ENCODE data around the gene SLC39A13. TPM values are rescaled to one million over a fixed set of nuclear protein-coding genes. Genes with fewer than 3 reads are reported as not detected.

The SLC39A13 gene
- total and polyA plus RNA-seq, 2 donors from 2014 or later: 80.6 to 93.2 TPM

DNA sequence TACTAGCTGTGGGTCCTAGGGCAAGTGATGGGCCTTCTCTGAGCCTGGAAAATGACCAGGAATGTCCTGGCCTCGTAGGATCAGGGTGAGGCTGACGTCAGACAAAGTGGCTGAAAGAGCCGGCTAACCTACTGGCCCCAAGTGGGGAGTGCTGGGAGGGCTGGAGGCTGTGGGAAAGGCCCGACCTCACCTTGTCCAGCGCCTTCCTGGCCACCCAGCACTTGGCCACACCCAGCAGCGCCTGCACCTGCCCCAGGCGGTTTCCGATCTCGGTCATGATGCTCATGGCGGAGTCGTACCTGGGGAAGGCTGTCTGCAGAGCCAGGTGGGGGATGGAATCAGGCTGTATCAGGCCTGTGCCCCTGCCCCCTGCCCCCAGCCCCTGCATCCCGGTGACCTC lies 33.0 kb downstream of the SLC39A13 start:
- Histone ChIP-seq H3K36me3 (ENCODE audit: control insufficient read depth in 2 of 3, insufficient read depth in 3 of 3, low read length in 3 of 3) (no peaks in the 10 kb centered on the region), H3K27ac (ENCODE audit: low read depth in 2 of 2, low read length in 2 of 2) (no peak overlapping the region), H3K4me1 (ENCODE audit: control insufficient read depth in 2 of 3, insufficient read depth in 2 of 3, low read depth in 1 of 3, low read length in 3 of 3) (no peaks in the 10 kb centered on the region), H3K9me3 (ENCODE audit: control insufficient read depth in 2 of 3, insufficient read depth in 1 of 3, low read length in 3 of 3) (no peaks in the 10 kb centered on the region), H3K27me3 (ENCODE audit: control insufficient read depth, insufficient read depth, low read length) (no peaks in the 10 kb centered on the region), H3K4me3 (ENCODE audit: low read length in 3 of 3) (no peak overlapping the region), H3K9ac (ENCODE audit: low read length in 3 of 3) (no peak overlapping the region)
- TF ChIP-seq, protein P1, sequence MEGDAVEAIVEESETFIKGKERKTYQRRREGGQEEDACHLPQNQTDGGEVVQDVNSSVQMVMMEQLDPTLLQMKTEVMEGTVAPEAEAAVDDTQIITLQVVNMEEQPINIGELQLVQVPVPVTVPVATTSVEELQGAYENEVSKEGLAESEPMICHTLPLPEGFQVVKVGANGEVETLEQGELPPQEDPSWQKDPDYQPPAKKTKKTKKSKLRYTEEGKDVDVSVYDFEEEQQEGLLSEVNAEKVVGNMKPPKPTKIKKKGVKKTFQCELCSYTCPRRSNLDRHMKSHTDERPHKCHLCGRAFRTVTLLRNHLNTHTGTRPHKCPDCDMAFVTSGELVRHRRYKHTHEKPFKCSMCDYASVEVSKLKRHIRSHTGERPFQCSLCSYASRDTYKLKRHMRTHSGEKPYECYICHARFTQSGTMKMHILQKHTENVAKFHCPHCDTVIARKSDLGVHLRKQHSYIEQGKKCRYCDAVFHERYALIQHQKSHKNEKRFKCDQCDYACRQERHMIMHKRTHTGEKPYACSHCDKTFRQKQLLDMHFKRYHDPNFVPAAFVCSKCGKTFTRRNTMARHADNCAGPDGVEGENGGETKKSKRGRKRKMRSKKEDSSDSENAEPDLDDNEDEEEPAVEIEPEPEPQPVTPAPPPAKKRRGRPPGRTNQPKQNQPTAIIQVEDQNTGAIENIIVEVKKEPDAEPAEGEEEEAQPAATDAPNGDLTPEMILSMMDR (IDR thresholded peaks at IDR 0.05; ENCODE audit: borderline replicate concordance, extremely low read depth, insufficient read depth): no peak
- FAIRE-seq (no peak), DNase-seq (no peak)
- intact Hi-C loops (cut with DNase I): no loop called here

DNA sequence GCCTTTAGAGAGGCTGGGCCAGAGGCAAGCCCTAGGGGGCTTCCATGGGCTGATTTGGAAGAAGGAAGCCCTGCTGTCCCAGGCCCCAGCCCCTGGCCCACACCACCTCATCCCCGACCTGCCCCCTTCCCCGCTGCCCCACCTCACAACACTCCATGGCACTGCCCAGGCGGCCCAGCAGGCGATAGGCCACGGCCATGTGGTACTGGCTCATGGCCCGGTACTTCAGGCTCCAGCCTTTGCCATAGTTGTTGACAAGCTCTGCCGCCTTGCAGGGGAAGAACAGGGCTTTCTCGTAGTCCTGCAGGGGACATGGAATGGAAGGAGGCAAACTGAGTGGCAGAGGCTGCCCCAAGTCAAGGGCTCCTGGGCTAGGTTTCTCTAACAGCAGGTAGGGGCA lies 34.1 kb downstream of the SLC39A13 start:
- Histone ChIP-seq H3K9me3 (ENCODE audit: control insufficient read depth in 2 of 3, insufficient read depth in 1 of 3, low read length in 3 of 3) (no peaks in the 10 kb centered on the region), H3K4me3 (ENCODE audit: low read length in 3 of 3) (no peak overlapping the region), H3K36me3 (ENCODE audit: control insufficient read depth in 2 of 3, insufficient read depth in 3 of 3, low read length in 3 of 3) (no peaks in the 10 kb centered on the region), H3K4me1 (ENCODE audit: control insufficient read depth in 2 of 3, insufficient read depth in 2 of 3, low read depth in 1 of 3, low read length in 3 of 3) (no peaks in the 10 kb centered on the region), H3K27me3 (ENCODE audit: control insufficient read depth, insufficient read depth, low read length) (no peaks in the 10 kb centered on the region), H3K9ac (ENCODE audit: low read length in 3 of 3) (no peak overlapping the region), H3K27ac (ENCODE audit: low read depth in 2 of 2, low read length in 2 of 2) (no peak overlapping the region)
- intact Hi-C loops (cut with DNase I): no loop called here
- DNase-seq (no peak), FAIRE-seq (no peak)
- TF ChIP-seq, protein P1 (IDR thresholded peaks at IDR 0.05; ENCODE audit: borderline replicate concordance, extremely low read depth, insufficient read depth): no peak

DNA sequence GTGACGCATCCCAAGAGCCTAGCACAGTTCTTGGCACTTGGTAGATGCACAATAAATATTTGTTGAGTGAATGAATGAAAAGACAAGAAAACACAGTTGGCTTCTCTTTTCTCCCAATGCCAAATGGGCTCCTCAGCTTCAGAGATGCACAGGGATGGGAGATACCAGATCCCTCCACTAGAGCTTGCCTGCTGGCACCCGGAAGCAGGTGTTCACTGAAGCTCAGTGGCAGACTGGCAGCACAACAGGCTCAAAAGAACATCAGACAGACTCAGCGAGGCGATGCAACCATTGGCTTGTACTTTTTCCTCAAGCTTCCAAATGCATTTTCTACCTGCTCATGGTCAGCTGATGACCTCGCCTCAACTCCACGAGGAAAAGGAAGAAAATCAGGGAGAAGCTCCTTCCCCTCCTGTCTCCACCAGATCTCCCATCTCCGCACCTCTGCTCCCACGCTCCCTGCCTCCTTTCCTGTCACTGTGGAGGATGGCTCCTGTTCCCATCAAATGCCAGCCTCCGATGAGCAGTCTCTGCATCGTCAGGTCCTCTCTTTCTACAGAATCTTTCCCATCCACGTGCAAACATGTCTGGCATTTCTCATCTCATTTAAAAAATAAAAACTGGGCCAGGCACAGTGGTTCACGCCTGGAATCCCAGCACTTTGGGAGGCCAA lies 34.8 kb downstream of the SLC39A13 start:
- H3K9me3 ChIP-seq (ENCODE audit: control insufficient read depth in 2 of 3, insufficient read depth in 1 of 3, low read length in 3 of 3): no peaks in the 10 kb centered on the region
- H3K4me3 ChIP-seq (ENCODE audit: low read length in 3 of 3): no peak overlapping the region
- intact Hi-C loops (cut with DNase I): no loop called here
- no peaks in the 10 kb centered on the region for H3K36me3 ChIP-seq (ENCODE audit: control insufficient read depth in 2 of 3, insufficient read depth in 3 of 3, low read length in 3 of 3)
- TF ChIP-seq, protein P1 (IDR thresholded peaks at IDR 0.05; ENCODE audit: borderline replicate concordance, extremely low read depth, insufficient read depth): no peak
- no peak overlapping the region for H3K27ac ChIP-seq (ENCODE audit: low read depth in 2 of 2, low read length in 2 of 2)
- DNase-seq: peak in 2 of 5 donors; percentile 18 to 32
- no peaks in the 10 kb centered on the region for H3K4me1 ChIP-seq (ENCODE audit: control insufficient read depth in 2 of 3, insufficient read depth in 2 of 3, low read depth in 1 of 3, low read length in 3 of 3)
- no peaks in the 10 kb centered on the region for H3K27me3 ChIP-seq (ENCODE audit: control insufficient read depth, insufficient read depth, low read length)
- no peak overlapping the region for H3K9ac ChIP-seq (ENCODE audit: low read length in 3 of 3)
- no peak for FAIRE-seq

DNA sequence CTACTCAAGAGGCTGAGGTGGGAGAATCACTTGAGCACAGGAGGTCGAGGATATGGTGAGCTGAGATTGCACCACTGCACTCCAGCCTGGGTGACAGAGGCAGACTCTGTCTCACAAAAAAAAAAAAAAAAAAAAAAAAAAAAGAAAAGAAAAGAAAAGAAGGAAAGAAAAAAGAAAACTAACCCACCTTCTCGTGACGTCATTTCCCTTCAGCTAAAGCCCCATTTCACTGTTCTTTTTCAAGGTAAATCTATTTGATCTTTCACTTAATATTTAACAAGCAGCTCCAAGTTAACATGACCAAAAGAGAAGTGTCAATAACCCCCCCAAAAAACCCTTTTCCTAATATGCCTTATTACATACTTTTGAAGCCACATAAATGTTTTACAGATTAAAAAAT lies 35.4 kb downstream of the SLC39A13 start:
- H3K4me3 ChIP-seq (ENCODE audit: low read length in 3 of 3): no peak overlapping the region
- no peaks in the 10 kb centered on the region for H3K9me3 ChIP-seq (ENCODE audit: control insufficient read depth in 2 of 3, insufficient read depth in 1 of 3, low read length in 3 of 3)
- no peak for FAIRE-seq
- H3K36me3 ChIP-seq (ENCODE audit: control insufficient read depth in 2 of 3, insufficient read depth in 3 of 3, low read length in 3 of 3): no peaks in the 10 kb centered on the region
- no peak overlapping the region for H3K9ac ChIP-seq (ENCODE audit: low read length in 3 of 3)
- H3K27ac ChIP-seq (ENCODE audit: low read depth in 2 of 2, low read length in 2 of 2): no peak overlapping the region
- H3K27me3 ChIP-seq (ENCODE audit: control insufficient read depth, insufficient read depth, low read length): no peaks in the 10 kb centered on the region
- H3K4me1 ChIP-seq (ENCODE audit: control insufficient read depth in 2 of 3, insufficient read depth in 2 of 3, low read depth in 1 of 3, low read length in 3 of 3): peaks cover 0 to 2% (median 0%) of the 10 kb centered on the region in 3 donors
- DNase-seq: no peak
- intact Hi-C loops (cut with DNase I): no loop called here
- TF ChIP-seq, protein P1 (IDR thresholded peaks at IDR 0.05; ENCODE audit: borderline replicate concordance, extremely low read depth, insufficient read depth): no peak

Measured in kidney (tissue), 14 donors.